GM21381 (cell line): ENCODE data around the gene SHMT1.
"Not testable (repeated sequence)": the region's sequence is repeated elsewhere in the genome, so short reads cannot be mapped to it uniquely, and the experiment has no call there.

Source experiments
- ATAC-seq: cut with Tn5 transposase; IDR thresholded peaks from one replicate; pipeline ENCODE4 v1.9.1; 2021; ENCODE audit warnings: mild to moderate bottlenecking, moderate library complexity; ENCODE audit not compliant: unreplicated experiment

SHMT1 gene

DNA sequence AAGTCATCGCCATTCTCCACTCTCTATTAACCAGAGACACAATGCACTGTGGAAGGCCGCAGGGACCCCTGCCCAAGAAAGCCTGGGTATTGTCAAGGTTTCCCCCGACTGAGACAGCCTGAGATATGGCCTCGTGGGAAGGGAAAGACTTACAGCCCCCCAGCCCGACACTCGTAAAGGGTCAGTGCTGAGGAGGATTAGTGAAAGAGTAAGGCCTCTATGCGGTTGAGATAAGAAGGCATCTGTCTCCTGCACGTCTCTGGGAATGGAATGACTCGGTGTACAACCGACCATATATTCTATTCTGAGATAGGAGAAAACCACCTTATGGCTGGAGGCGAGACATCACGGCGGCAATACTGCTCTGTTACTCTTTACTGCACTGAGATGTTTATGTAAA lies 60.1 kb downstream of the SHMT1 start:
- ATAC-seq, result not testable (repeated sequence)

GRCh38 chr17:18300725-18301480 lies 62.4 kb downstream of the SHMT1 start:
- no peak for ATAC-seq

DNA sequence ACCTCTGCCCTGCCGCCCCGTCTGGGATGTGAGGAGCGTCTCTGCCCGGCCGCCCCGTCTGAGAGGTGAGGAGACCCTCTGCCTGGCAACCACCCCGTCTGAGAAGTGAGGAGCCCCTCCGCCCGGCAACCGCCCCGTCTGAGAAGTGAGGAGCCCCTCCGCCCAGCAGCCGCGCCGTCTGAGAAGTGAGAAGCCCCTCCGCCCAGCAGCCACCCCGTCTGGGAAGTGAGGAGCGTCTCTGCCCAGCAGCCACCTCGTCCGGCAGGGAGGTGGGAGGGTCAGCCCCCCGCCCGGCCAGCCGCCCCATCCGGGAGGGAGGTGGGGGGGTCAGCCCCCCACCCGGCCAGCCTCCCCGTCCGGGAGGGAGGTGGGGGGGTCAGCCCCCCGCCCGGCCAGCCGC lies 65.3 kb downstream of the SHMT1 start:
- ATAC-seq, result not testable (repeated sequence)

GRCh38 chr17:18291718-18292540 lies 71.4 kb downstream of the SHMT1 start:
- no peak for ATAC-seq

- ATAC-seq, result no peak
Observed at GRCh38 chr17:18285296-18285695, 78.1 kb downstream of the SHMT1 start.

DNA sequence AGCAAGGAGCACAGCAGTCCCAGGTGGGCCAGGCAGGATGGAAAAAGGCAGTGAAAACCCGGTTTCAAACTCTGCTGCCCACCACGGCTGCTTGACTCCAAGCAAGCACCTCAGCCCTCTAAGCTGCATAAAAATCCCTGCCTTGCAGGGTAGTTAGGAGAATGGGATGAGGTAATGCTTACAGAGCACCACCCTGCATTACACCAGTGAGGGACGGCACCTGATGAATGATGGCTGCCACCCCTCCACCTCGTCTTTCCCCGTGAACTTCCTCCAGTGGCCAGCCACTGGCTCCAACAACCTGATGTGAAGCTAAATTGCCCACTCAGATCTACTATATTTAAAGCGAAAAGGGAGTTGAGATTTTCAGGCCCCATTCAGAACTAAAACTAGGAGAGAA lies 81.6 kb downstream of the SHMT1 start:
- ATAC-seq, result no peak

- no peak for ATAC-seq
Observed at GRCh38 chr17:18280766-18281371, 82.5 kb downstream of the SHMT1 start.

DNA sequence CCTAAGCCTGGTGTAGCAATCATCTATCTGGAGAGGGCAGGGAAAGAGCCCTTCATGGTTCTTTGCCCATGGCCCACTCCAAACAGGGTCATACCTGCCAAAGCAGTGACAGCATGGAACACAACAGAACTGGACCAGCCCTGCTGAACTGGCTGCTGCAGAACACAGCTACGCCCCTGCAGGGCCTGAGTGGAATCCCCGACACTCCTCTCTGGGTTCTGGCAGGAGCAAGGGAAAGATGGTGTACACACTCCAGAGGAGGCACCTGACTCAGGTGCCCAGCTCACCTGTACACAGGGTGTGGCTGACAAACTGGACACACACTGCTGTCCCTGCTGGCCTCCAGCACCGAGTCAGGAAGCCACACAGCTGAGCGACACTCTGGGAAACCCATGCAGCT lies 83.1 kb downstream of the SHMT1 start:
- no peak for ATAC-seq

GRCh38 chr17:18278867-18279266 lies 84.5 kb downstream of the SHMT1 start:
- ATAC-seq, result no peak
